HG03097 (cell line): ENCODE results near the gene MMP21.
A peak's percentile ranks its signal among the peaks of the same experiment; 100 is the strongest.

Experiments
- ATAC-seq: cut with Tn5 transposase; IDR thresholded peaks from one replicate; pipeline ENCODE4 v1.9.1; 2021; ENCODE audit not compliant: unreplicated experiment, low FRiP score

Gene MMP21, protein sequence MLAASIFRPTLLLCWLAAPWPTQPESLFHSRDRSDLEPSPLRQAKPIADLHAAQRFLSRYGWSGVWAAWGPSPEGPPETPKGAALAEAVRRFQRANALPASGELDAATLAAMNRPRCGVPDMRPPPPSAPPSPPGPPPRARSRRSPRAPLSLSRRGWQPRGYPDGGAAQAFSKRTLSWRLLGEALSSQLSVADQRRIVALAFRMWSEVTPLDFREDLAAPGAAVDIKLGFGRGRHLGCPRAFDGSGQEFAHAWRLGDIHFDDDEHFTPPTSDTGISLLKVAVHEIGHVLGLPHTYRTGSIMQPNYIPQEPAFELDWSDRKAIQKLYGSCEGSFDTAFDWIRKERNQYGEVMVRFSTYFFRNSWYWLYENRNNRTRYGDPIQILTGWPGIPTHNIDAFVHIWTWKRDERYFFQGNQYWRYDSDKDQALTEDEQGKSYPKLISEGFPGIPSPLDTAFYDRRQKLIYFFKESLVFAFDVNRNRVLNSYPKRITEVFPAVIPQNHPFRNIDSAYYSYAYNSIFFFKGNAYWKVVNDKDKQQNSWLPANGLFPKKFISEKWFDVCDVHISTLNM

DNA sequence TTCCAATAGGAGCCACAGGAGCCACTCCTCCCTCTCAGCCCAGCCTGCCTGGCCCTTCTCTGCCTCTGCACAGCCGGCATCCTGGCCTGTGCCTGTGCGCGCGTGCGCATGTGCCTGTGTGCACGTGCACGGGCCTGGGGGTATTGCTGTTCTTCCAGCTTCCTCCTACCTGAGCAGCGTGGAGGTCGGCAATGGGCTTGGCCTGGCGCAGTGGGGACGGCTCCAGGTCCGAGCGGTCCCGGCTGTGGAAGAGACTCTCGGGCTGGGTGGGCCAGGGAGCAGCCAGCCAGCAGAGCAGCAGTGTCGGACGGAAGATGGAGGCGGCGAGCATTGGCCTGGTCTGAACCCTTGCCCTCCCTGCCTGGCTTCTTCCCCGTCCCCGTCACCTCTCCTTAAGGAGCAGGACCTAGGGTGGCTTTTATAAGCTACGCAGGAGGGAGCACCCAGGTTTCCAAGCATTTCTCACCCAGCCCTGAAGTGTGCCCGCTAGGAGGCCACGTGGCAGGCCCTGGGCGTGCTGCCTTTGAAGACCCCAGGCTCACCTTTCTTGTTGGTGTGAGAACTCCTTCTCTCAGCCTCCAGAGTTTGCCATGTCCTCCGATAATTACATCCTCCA, at the start of gene MMP21:
Gene MMP21, minus strand, starts transcription at position 331 of the 616 bp plus-strand sequence. Its CDS starts 0 bp downstream, at position 331.
- no peak for ATAC-seq

DNA sequence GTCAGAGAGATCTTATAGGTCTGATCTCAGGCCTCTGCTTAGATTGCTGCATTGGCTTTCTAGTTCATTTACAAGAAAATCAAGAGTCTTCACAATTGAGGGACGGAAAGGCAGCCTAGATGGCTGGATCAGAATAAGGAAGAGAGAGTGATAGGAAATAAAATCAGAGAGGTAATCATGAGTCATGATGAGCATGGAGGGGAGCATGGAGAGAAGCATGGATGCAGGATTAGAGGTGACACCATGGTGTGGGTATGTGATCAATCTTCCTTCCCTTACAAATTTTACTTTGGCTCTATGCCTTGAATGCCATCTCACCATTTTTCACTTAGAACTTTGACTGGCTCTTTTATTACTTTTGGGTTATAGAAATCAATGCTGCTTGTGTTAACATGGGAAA, 49.1 kb upstream of the MMP21 start:
- no peak for ATAC-seq

DNA sequence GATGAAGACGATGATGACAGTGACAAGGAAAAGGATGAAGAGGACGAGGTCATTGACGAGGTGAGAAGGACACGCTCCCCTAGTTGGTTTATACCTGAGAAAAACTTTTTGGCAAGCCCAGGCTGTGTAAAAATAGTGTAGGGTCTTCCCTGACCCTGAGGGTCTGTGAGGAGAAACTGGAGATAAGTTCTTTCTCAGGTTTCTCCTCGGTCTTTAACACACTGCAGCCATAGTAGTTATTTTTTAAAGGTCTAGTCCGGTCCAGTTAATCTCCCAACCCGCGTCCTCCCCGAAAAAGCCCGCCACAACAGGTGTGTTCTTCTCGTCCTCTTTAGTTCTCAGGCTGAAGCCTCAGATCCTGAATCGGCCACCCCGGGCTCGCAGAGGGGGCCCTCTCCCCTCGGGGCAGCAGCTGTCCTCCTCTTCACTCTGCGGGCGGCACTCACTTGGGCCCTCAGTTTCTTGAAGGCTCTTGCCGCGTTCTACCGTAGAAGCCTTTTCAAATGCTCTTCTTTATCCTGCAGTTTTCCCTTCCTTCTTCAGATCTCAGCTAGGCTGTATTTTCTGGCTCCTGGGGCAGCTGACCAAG, 48.1 kb upstream of the MMP21 start:
- no peak for ATAC-seq

DNA sequence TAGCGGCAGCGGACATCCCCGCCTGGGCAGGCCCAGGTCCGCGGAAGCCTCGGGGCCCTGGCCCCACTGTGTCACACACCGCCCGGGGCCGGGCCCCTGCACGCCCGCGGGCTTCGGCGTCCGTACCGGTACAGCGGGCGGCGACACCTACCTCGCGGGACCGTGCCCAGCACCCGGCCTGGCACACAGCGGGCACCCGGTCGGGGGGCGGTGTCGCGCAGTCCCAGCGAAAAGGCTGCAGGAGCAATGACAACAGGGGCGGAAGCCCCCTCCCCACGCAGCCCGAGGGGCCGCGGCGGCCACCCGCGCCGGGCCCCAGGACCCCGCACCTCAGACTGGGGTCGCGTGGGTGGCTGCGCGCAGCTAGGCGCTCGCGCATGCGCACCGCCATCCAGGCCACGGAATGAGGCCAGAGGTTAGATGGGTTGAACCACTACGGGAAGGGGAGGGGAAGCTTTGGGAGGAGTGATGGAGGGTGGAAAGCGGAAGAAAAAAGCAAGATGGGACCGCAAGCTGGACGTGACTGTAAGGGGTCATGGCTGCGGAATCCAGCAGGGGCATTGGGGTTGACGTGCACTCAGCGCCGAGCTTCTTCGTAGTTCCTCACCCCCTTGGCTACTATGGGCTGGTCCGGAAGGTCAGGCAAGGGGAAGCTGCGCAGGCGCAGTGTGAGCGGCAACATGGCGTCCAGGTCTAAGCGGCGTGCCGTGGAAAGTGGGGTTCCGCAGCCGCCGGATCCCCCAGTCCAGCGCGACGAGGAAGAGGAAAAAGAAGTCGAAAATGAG, 47.4 kb upstream of the MMP21 start, which contains the start of the genes BCCIP and UROS:
Gene BCCIP, plus strand, starts transcription at position 669 of the 785 bp plus-strand sequence. Its CDS starts 12 bp downstream, at position 681.
Gene UROS, minus strand, starts transcription at position 381 of the 785 bp plus-strand sequence. CDS start 6,759 bp downstream, outside the sequence.
- ATAC-seq: peak; percentile 70

DNA sequence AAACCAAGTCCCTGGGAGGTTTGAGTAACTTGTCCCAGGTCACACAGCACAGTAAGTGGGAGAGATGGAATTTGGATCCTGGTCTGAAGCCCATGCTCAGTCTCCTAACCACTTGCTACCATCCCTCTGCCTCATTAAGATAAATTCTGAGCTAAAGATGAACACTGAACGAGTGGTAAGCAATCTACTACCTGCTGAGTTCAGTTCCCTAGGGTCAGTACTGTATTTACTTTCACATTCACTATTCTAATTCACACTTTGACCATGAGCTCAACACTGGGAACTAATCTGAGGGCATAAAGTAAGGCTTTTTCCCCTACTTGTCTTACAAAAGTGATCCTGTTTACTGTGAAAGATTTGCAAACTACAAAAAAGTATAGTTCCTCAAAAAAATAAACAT, 45.1 kb upstream of the MMP21 start:
- ATAC-seq: peak; percentile 39

DNA sequence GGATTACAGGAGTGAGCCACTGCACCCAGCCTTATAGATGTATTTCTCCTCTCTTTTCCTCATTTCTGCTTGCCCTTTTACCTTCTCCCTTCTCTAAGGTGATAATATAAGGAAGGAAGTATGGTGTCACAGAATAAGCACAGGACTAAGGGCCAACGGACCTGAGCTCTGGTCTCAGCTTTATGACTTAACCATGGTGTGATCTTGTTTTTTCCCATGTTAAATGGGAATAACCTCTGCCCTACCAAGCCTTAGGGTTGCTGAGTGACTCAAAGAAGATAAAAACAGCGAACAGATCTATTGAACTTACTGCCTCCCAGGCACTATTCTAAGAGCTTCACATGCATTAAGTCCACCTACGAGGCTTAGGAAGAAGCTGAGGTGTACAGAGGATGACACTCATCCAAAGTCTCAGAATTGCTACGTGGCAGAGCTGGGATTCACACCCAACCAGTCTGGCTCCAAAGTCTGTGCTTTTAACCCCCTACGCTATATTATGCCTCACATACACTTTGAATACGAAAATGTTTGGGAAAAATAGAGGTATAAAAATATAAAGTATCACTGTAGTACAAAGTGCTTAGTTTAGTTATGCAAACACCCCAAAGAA, 41.8 kb upstream of the MMP21 start:
- no peak for ATAC-seq

DNA sequence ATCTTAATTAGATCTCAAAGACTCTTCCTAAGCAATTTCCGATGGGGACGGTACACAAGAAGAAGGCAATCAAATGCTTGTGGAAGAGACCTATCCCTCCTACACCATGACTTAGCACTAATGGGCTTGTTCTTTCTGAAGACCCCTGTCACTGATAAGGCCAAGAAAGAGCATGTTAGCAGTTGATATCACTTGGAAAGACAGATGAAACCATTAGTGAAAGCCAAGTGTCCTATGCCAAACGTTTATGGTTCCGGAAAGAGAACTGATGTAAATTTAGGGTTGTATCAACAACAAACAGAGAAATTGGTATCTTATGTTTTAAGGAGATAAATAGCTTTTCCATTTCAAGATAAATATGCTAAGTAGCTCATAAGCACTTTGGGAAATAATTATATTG, 40.9 kb upstream of the MMP21 start:
- ATAC-seq: no peak

DNA sequence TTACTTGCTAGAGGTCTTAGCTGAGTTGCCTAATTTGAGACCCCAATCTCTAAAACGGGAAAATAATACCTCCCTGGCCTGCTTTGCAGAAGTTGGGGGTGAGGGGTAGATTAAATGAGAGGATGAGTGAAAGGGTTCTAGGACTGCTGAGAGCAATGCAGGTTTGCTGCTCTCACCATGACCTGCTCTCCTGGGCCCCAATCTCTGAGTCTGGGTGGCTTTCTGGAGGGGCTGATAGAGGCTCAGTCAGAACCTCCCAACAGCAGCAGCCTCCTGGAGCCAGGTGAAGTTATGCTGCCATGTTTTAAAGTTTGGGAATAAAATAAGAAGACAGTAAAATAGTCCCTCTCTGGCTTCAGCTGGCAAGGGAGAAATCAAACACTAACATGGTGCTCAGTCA, 40.1 kb upstream of the MMP21 start:
- ATAC-seq: no peak

DNA sequence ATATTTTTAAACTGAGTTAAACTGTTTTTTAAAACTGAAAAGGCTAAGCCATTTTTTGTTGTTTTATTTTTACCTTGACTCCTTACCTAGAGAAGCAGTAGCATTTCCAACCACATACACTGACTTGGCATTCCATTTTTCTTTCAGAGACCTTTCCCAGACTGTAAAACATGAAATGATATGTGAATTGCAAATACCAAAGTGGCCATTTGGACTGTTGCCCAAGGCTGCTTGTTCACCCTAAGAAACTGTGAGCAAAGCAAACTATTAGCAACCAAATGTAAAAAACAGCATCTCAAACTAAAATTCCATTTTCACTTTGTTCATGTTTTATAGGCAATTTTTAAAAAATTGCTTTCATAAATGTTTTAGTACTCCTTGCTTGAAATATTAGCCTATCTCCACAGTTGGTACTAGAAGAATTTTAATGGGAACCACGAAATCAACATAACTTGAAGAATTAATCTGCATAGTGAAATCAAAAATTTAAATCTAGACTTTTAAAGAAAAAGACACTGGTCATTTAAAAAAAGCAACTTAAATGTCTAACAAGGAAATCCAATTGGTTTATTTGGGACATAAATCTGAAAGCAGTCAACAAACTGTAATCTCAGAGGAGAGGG, 36.6 kb upstream of the MMP21 start:
- no peak for ATAC-seq

DNA sequence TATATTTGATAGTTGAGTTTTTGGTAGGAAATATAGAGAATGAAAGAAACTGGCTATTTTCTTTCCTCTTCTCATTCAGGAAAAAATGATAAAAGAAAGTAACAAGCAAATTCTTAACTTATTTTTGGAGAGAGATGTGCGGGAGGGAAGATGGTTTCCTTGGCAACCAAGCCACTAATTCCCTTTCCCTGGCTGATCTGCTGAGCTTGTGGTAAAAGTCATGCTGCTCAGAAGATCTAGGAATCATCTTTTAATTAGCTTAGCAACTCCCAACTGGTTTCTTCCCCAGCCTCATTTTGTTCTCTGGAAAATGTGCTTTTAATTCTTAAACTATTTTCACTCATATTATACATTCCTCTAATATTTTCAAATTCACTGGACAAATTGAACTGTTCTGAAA, 35.6 kb upstream of the MMP21 start:
- ATAC-seq: no peak

DNA sequence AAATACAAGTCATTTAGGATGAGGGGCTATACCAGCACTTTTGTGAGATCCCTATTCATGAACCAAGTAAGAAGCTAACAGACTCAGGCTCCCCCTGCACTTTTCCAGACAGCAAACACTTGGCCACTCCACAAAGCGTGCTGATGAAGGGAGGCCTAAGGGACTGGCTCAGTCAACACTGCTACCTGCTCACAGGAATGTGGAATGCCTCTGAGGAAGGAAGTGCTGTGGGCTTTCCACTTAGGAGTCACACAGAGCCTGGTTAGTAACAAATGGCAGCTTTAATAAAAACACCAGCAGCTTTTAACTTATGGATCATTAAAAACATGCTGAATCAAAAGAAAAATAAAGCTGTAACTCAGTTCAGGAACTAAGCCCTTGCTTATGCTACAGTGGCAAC, 32.4 kb upstream of the MMP21 start:
- ATAC-seq: no peak

DNA sequence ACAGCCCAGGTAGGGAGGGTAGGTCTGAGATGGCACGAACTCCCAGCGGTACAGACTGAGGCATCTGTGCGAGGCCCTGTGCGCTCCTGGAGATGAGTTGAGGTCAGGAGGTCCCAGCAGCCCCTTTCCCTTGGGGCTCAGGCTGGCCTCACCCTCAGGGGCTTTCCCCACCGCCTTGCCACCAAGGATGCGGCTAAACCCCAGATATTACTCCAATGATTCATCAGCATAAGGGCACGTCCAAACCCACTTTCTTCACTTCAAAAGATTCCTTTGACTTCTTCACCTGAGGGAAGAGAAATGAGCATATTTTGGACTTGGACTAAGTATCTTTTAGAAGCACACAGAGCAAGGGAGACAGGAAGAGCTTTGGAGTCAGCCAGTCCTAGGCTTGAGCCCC, 27.1 kb upstream of the MMP21 start:
- no peak for ATAC-seq

DNA sequence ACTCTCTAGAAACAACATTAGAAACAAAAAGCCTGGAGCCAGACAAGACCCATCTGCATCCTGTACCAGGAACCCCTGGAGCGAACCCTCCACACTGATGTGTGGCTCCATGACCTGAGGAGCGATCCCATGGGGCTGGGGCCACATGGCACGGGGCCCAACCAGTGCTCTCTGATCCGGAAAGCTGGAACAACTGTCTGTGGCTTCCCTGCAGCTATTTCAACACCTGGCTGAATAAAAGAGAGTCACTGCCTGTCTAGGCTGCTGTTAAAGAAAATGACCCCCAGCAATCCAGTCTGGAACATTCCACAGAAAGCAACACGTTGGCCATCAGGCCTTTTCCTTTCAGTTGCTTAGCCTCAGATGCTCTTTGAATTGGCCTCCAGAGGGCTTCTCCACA, 26.5 kb upstream of the MMP21 start:
- no peak for ATAC-seq

DNA sequence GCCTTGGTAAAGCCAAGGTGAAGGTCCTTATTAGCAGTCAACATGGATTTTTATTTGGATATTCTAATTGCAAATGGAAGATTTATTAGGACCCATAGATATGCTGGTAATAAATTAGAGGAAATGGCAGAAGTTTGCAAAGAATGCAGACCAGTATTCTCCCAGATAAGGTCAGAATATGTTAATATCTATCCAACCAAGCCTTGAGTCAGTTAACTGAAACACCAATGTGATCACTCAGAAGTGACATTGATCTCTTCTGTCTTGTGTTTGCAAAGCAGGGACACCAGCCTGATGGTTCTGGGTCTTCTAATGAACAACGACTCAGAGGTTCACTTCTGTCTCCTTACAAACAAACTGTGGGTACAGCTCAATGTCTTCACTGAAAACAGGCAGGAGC, 26.0 kb upstream of the MMP21 start:
- ATAC-seq: no peak

DNA sequence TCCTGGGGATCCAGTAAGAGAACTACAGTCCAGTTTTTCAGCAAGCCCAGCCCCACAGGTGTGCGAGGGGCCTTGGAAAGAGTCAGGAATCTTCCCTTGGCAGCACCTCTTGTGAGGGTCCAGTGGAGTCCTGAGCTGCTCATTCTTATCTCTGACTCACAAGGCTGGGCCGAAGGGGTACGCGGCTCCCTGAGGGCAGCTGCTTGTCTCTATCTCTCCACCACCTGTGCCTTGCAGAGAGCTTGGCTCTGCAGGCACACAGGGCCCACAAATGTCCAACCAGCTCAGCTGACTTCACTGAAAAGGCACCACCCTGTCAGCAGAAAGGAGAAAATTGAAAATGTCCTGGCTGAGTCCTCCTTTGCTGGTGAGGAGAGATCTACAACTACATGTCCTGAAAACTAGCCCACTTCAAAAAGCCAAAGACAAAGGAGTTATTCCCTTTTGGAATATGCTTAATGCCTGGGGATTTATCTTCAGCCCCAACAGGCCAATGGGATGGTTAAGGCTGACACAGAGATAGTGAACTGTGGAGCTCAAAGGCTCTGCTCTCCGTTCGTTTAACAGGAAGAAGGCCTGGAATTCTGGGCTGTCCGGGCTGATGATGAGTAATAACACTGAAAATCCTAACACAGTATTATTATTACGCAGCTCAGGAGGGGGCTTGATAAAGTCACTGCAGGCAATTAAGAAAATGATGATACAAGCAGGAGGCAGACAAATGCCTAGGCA, 24.0 kb upstream of the MMP21 start:
- ATAC-seq: no peak

DNA sequence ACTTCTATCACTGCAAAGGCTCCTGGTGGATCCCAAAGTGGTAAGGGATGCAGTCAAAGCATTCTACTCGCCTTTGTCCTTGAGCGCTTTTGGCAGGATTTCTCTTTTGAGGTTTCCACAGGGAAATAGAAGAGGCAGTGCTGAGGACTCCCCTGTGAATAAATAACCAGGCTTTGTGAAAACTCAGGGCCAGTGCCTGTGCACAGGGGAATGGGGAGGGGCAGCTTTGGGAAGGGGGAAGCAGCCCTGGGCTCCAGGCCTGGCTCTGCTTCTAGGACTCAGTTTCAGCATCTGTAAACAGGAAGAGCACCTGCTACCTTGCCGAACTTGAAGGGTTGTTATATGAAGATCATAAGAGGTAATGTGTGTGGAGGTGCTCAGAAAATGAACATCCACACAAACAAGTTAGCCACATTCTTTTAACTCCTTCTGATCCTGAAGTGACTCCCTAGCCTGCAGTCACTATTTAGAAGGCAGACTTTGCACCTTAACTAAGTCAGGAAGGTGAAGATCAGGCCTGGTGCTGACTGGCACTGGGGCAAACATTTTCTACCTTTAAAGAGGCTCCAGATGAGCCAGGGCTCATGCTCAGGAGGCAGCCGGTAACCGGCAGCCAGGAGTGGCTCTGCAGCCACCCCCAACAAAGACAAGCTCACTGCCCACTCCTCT, 22.5 kb upstream of the MMP21 start:
- ATAC-seq: no peak

DNA sequence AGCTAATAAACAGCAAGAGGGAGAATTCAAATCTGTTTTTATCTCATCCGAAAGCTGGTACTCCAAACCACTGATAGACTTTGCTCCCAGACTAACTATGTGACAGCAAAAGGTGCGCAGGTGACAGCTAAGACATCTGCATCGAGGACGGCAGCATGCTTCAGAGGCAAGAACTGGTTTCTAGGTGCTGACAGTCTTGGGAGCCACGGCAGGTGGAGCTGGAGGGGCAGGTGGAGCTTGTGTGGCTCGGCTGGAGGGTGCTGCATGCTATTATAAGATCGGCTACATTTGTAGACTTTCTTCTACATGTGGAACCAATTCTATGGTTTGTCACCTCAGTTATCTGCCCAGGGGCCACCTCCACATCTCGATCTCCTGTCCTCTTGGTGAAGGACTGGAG, 21.8 kb upstream of the MMP21 start:
- no peak for ATAC-seq

DNA sequence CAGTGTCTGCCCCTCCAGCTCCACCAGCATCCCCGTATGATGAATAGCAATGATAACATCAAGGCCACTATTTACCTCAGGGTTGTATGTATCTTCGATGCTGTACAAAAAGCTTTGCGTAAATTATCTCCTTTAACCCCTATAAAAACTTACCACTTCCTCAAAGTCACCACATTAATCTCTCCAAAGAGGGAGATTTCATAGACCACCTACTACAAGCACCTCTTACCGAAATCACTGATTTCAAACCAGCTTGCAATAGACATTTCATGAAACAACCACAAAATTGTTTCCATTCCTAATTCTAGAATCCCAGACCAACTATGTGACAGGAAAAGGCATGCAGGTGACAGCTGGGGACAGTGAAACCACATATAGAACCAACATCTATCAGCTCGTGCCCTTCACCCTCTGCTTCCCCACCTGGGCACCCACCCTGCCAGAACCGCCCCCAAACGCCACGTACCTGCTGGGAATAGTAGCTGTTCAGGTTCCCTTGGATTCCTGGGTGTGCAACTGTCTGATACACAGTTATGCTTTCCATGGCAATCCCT, 20.1 kb upstream of the MMP21 start:
- ATAC-seq: no peak
